ENCODE measurements around the gene LRRC38.

Gene LRRC38

DNA sequence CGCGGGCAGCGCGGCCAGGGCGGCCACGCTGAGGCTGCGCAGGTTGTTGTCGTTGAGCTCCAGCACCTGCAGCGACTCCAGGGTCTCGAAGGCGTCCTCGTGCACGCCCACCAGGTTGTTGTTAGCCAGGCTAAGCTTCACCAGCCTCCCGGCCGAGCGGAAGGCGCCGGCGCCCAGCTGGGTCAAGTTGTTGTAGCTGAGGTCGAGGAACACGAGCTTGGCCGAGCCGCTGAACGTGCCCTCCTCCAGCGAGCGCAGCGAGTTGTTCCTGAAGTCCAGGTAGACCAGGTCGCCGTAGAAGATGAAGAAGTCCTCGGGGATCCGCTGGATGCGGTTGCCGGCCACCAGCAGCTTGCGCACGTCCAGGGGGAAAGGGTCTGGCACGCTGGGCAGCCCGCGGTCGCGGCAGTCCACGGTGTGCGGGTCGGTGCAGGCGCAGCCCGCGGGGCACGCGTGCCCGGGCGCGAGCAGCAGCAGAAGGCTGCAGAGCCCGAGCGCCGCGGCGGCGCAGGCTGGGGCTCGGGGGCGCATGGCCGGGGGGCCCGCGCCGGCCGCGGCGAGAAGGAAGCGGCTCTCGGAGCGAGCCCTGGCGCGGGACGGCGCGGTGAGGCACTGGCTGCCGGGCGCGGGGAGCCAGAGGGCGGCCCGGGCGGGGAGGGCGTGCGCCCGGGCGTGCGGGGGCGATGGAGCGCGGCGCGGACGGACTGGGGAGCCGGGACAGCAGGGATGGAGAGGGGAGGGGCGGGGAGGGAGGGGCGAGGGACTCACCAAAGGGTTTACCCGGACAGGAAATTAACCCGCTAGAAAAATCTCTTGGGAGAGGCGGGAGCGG, 524 bp downstream of the LRRC38 start:
- no peak for DNase-seq (ENCODE audit: low read depth, low spot score)
- TF ChIP-seq, protein P1, sequence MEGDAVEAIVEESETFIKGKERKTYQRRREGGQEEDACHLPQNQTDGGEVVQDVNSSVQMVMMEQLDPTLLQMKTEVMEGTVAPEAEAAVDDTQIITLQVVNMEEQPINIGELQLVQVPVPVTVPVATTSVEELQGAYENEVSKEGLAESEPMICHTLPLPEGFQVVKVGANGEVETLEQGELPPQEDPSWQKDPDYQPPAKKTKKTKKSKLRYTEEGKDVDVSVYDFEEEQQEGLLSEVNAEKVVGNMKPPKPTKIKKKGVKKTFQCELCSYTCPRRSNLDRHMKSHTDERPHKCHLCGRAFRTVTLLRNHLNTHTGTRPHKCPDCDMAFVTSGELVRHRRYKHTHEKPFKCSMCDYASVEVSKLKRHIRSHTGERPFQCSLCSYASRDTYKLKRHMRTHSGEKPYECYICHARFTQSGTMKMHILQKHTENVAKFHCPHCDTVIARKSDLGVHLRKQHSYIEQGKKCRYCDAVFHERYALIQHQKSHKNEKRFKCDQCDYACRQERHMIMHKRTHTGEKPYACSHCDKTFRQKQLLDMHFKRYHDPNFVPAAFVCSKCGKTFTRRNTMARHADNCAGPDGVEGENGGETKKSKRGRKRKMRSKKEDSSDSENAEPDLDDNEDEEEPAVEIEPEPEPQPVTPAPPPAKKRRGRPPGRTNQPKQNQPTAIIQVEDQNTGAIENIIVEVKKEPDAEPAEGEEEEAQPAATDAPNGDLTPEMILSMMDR (IDR thresholded peaks at IDR 0.05; ENCODE audit: insufficient read depth, low read length, missing control alignments) = no peak
- POLR2A ChIA-PET = no interaction called here
- no peak overlapping the region for H3K4me3 ChIP-seq (ENCODE audit: low read depth, low read length)
- CTCF ChIA-PET = no interaction called here

DNA sequence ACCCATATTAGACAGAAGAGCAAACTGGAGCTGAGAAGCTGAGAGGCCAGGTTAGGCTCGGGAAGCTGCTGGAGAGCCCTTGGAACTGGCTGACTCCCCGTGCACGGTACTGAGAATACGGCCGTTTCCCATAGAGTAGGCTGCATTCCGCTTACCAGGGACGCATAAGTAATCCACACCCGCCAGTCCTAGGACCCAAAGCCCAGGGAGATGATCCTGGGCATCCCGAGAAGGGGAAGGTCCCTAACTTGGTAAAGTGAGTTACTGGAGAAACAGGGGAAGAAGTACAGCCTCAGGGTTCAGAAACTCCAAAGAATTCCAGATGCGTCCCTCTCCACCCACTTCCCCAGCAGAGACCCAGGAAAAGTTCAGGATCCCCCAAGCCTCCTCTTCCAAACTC, 1.3 kb downstream of the LRRC38 start:
- POLR2A ChIA-PET = no interaction called here
- CTCF ChIA-PET = no interaction called here
- no peak overlapping the region for H3K4me3 ChIP-seq (ENCODE audit: low read depth, low read length)
- DNase-seq (ENCODE audit: low read depth, low spot score) = no peak
- TF ChIP-seq, protein P1 (IDR thresholded peaks at IDR 0.05; ENCODE audit: insufficient read depth, low read length, missing control alignments) = no peak

- ChIA-PET POLR2A (no interaction called here), CTCF (no interaction called here)
- H3K4me3 ChIP-seq (ENCODE audit: low read depth, low read length) = no peak overlapping the region
These were observed 3.3 kb downstream of the LRRC38 start for GRCh38 chr1:13510499-13510898.

DNA sequence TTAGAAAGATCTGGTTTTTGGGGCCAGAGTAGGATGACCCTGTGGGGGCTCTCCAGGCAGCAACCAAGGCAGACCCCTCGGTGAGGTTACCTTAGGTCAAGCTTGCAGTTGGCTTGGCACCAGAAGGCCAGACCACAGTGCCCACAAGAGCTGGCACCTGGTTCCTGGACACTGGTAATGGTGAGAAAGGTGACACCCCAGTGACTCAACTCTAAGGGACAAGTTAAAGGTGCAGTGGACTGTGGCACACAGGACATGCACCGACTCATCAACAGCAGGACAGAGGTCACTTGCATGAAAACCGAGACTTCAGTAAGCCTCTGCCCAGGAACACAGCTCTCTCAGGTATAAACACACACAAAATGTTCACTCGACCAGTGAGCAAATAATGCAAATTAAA, 6.7 kb downstream of the LRRC38 start:
- POLR2A ChIA-PET = no interaction called here
- DNase-seq (ENCODE audit: low read depth, low spot score) = no peak
- CTCF ChIA-PET = no interaction called here
- no peak overlapping the region for H3K4me3 ChIP-seq (ENCODE audit: low read depth, low read length)
- TF ChIP-seq, protein P1 (IDR thresholded peaks at IDR 0.05; ENCODE audit: insufficient read depth, low read length, missing control alignments) = no peak

More at GRCh38 chr1:13510499-13510898, 3.3 kb downstream of the LRRC38 start:
- no peak for DNase-seq (ENCODE audit: low read depth, low spot score)
- TF ChIP-seq, protein P1 (IDR thresholded peaks at IDR 0.05; ENCODE audit: insufficient read depth, low read length, missing control alignments) = no peak

DNA sequence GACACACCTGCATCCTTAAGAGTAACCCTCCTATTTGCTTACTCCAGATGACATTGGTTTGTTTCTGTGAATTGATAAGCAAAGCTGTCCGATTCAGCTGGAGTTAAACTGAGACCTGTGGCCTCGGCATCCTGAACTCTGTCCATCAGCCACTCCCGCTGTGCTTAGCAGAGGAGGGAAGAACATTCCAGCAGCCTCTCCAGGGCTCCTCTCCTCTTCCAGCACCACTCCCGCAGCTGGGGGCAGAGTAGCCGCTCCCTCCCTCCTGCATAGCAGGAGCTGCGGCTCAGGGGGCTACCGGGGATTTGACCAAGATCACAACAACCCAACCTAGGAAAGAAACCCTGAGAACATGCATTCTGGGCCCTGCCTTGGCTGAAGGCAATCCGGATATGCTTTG, 8.8 kb downstream of the LRRC38 start:
- TF ChIP-seq, protein P1 (IDR thresholded peaks at IDR 0.05; ENCODE audit: insufficient read depth, low read length, missing control alignments) = no peak
- CTCF ChIA-PET = no interaction called here
- DNase-seq (ENCODE audit: low read depth, low spot score) = no peak
- POLR2A ChIA-PET = no interaction called here
- no peak overlapping the region for H3K4me3 ChIP-seq (ENCODE audit: low read depth, low read length)

- POLR2A ChIA-PET = no interaction called here
- no peak overlapping the region for H3K4me3 ChIP-seq (ENCODE audit: low read depth, low read length)
- no peak for DNase-seq (ENCODE audit: low read depth, low spot score)
- CTCF ChIA-PET = no interaction called here
- TF ChIP-seq, protein P1 (IDR thresholded peaks at IDR 0.05; ENCODE audit: insufficient read depth, low read length, missing control alignments) = no peak
These were observed 13.0 kb downstream of the LRRC38 start for GRCh38 chr1:13500806-13501205.

Data from AG04449 (cell line).